Heart left ventricle (tissue), 16 donors: ENCODE measurements around the gene DAPP1. TPM values are rescaled to one million over a fixed set of nuclear protein-coding genes. Genes with fewer than 3 reads are reported as not detected.

Experiments used
- ATAC-seq, 4 donors: fragments of 200-7000 bp; cut with Tn5 transposase; one replicate each; pipeline ENCODE4 v1.9.1; 2020 to 2022; ENCODE audit warnings: moderate library complexity in 4 of 4, mild to moderate bottlenecking in 3 of 4, moderate number of reproducible peaks in 1 of 4
- DNase-seq, 5 donors: peaks; one replicate each; pipeline ENCODE4 v3.0.0-alpha.2; 2020
- H3K27ac ChIP-seq, 12 donors: fragments of 200-600 bp; sonication (generic) in 4 of 12; one replicate each; pipeline versions ENCODE4 v1.5.0 to v1.8.0; 2016 to 2022; ENCODE audit warnings: mild to moderate bottlenecking in 2 of 12
- H3K27me3 ChIP-seq, 9 donors: fragments of 200-600 bp; sonication (generic) in 2 of 9; one replicate each; pipeline versions ENCODE4 v1.5.1 to v1.8.0; 2016 to 2022; ENCODE audit warnings: mild to moderate bottlenecking in 3 of 9
- H3K36me3 ChIP-seq, 9 donors: fragments of 200-600 bp; sonication (generic) in 2 of 9; one replicate each; pipeline versions ENCODE4 v1.5.0 to v1.8.0; 2018 to 2022; ENCODE audit warnings: mild to moderate bottlenecking in 2 of 9
- H3K4me1 ChIP-seq, 12 donors: fragments of 200-600 bp; sonication (generic) in 4 of 12; one replicate each; pipeline versions ENCODE4 v1.5.0 to v1.8.0; 2016 to 2022; ENCODE audit warnings: mild to moderate bottlenecking in 3 of 12
- H3K4me3 ChIP-seq, 12 donors: fragments of 200-600 bp; sonication (generic) in 4 of 12; one replicate each; pipeline versions ENCODE4 v1.5.0 to v1.8.0; 2017 to 2022; ENCODE audit warnings: mild to moderate bottlenecking in 9 of 12, moderate library complexity in 4 of 12
- H3K9me3 ChIP-seq, 12 donors: fragments of 200-600 bp; sonication (generic) in 4 of 12; one replicate each; pipeline versions ENCODE4 v1.5.0 to v1.8.0; 2016 to 2022; ENCODE audit warnings: mild to moderate bottlenecking in 1 of 12
- CTCF ChIP-seq, 12 donors: fragments of 200-600 bp; sonication (generic) in 4 of 12; IDR thresholded peaks; one replicate each; pipeline versions ENCODE4 v1.5.0 to v1.8.0; 2018 to 2022; ENCODE audit warnings: antibody characterized with exemption in 12 of 12, mild to moderate bottlenecking in 5 of 12
- POLR2A ChIP-seq, 2 donors: fragments of 450-650 bp; IDR thresholded peaks; one replicate each; pipeline ENCODE4 v1.6.1; 2017; ENCODE audit warnings: antibody characterized with exemption in 2 of 2, mild to moderate bottlenecking in 2 of 2, moderate library complexity in 2 of 2
- WGBS, 4 donors: extraction: QIAGEN DNeasy Blood & Tissue Kit in 2 of 4; methylation state at CpG; one replicate each; pipeline versions ENCODE4 v1.1.5 to v1.1.7; 2013 to 2018; 5-methylcytosine and 5-hydroxymethylcytosine counted together
- intact Hi-C, 10 donors: fragments of 100-400 bp; cut with DNase I; formaldehyde crosslinking; loops; one replicate each; pipeline versions ENCODE4 v1.11.1 to v1.14.2; 2022
- polyA plus RNA-seq, 2 donors: library from polyadenylated mRNA; stranded (reverse); fragments of 200-250 nt; gene quantifications; one replicate each; pipeline ENCODE4 v1.2.3, GENCODE V29; 2013
- total RNA-seq, 9 donors: library from RNA; depleted of rRNA in 2 of 9; stranded (reverse); fragments of >200 nt in 2 of 9; fragmentation: NEBNext Ultra II Directional in 3 of 9; extraction: Animal tissue kit (Norgen Biotek cat#: 25700) in 3 of 9; gene quantifications; one replicate each; pipeline versions ENCODE4 v1.1.0 to v1.2.4, GENCODE V29; 2016 to 2023
- donor health status: ischemic (EF 13 %, LVEDD 7.1; RV severe dilation, severe dysfunction).
- donor health status: healthy with polysubstance abuse.
- donor health status: DM: no; HTN: yes; CAD: no.
- donor health status: DM: no; HTN: no; CAD: no.
- donor health status: ischemic (EF 25% LVEDD 6.9; RV normal size, moderate dysfunction).
- donor health status: ischemic (EF 25% LVEDD 5.7; RV mildly dilated, moderate dysfunction).
- donor health status: healthy.
- donor health status: DM: yes; HTN: yes; CAD: no.
- donor health status: ischemic (EF 35%, LVEDD 5.7; RV mildly dilated, moderate dysfunction).
- donor health status: nonischemic (EF 11% LVEDD 7.7; RV severe dilation, severe dysfunction).
- donor health status: DM: yes; HTN: yes; CAD: no.
- donor health status: PGD.
- donor health status: ischemic (EF 29% LVEDD 5.4; RV normal size, mild dysfunction).
- donor health status: nonischemic (EF 23%, LVEDD 6.1; RV moderate dilation, normal function).

Gene DAPP1
- total and polyA plus RNA-seq, 11 donors = 0.19 to 7.5 (median 0.30) TPM

- Histone ChIP-seq H3K4me3 (no peak overlapping the region), H3K27ac (peak overlapping the region in 1 of 12 donors; percentile 90), H3K36me3 (no peaks in the 10 kb centered on the region), H3K4me1 (peaks cover 0 to 39% (median 0%) of the 10 kb centered on the region in 12 donors), H3K27me3 (no peaks in the 10 kb centered on the region), H3K9me3 (no peaks in the 10 kb centered on the region)
- DNase-seq (no peak), ATAC-seq (no peak)
- TF ChIP-seq POLR2A (IDR thresholded peaks at IDR 0.05) (no peak), CTCF (IDR thresholded peaks at IDR 0.05) (no peak)
- intact Hi-C loops = no loop called here
- WGBS, 4 donors = 51 to 57% (median 56%) methylated on average over 3 of the region's 3 CpGs
Measured at GRCh38 chr4:99857307-99857706, 40.7 kb downstream of the DAPP1 start.

GRCh38 chr4:99859618-99860017 is 43.0 kb downstream of the DAPP1 start:
- H3K9me3 ChIP-seq = no peaks in the 10 kb centered on the region
- DNase-seq = no peak
- H3K27ac ChIP-seq = no peak overlapping the region
- H3K36me3 ChIP-seq = no peaks in the 10 kb centered on the region
- no peak for ATAC-seq
- WGBS, 4 donors = 87 to 91% (median 88%) methylated on average over 2 of the region's 2 CpGs
- H3K4me3 ChIP-seq = no peak overlapping the region
- peaks cover 0 to 32% (median 0%) of the 10 kb centered on the region in 12 donors for H3K4me1 ChIP-seq
- intact Hi-C loops = no loop called here
- no peaks in the 10 kb centered on the region for H3K27me3 ChIP-seq
- TF ChIP-seq CTCF (IDR thresholded peaks at IDR 0.05) = no peak
- no peak for TF ChIP-seq POLR2A (IDR thresholded peaks at IDR 0.05)

DNA sequence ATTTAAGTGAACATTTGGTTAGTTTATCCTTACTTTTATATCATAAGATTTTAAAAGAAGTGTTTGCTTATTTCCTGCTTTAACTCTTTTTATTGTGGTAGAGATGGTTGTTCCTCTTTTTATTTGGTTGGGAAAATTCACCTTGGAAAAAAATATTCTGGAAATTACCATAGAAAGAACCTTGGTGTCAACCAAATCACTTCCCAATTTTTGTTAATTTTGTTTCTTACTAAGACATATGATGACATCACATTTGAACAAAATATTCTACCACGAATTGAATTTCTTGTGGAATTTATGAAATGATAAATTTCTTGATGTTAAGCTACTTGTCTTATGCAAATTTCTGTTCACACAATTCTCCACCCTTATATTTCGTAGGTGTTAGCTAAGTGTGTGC is 43.9 kb downstream of the DAPP1 start:
- Histone ChIP-seq H3K9me3 (no peaks in the 10 kb centered on the region), H3K4me1 (peaks cover 0 to 23% (median 0%) of the 10 kb centered on the region in 12 donors), H3K36me3 (peaks cover 0 to 6% (median 0%) of the 10 kb centered on the region in 9 donors), H3K27me3 (no peaks in the 10 kb centered on the region), H3K4me3 (no peak overlapping the region), H3K27ac (no peak overlapping the region)
- WGBS, 4 donors = 59 to 66% (median 63%) methylated on average over 2 of the region's 2 CpGs
- DNase-seq = no peak
- ATAC-seq = no peak
- no peak for TF ChIP-seq POLR2A (IDR thresholded peaks at IDR 0.05)
- no peak for TF ChIP-seq CTCF (IDR thresholded peaks at IDR 0.05)
- intact Hi-C loops = no loop called here

- whole genome bisulfite sequencing, 4 donors = 50 to 65% (median 56%) methylated on average over 5 of the region's 5 CpGs
- Histone ChIP-seq H3K27ac (no peak overlapping the region), H3K27me3 (peaks cover 0 to 3% (median 0%) of the 10 kb centered on the region in 9 donors), H3K36me3 (peaks cover 0 to 6% (median 0%) of the 10 kb centered on the region in 9 donors), H3K4me1 (peaks cover 0 to 17% (median 0%) of the 10 kb centered on the region in 12 donors), H3K9me3 (no peaks in the 10 kb centered on the region), H3K4me3 (no peak overlapping the region)
- intact Hi-C loops = no loop called here
- TF ChIP-seq POLR2A (IDR thresholded peaks at IDR 0.05) (no peak), CTCF (IDR thresholded peaks at IDR 0.05) (no peak)
- ATAC-seq = no peak
- DNase-seq = no peak
Measured at GRCh38 chr4:99861120-99861905, 44.7 kb downstream of the DAPP1 start.
